ENCODE data around the gene MRAS.

MRAS gene

GRCh38 chr3:138329127-138329983 is 19.0 kb upstream of the MRAS start, which contains the start of gene NME9:
NME9 (minus strand) TSS chr3:138329851; CDS start chr3:138329335, 516 bp downstream.
- peak; percentile 64 for TF ChIP-seq CTCF (IDR thresholded peaks at IDR 0.05; ENCODE audit: insufficient read depth, low read depth, low read length, missing control alignments)
- DNase-seq (ENCODE audit: low read depth), result peak; percentile 59
- H3K4me3 ChIP-seq (ENCODE audit: low read length), result peak within 1 kb of the TSS; percentile 47

- no peak for TF ChIP-seq CTCF (IDR thresholded peaks at IDR 0.05; ENCODE audit: insufficient read depth, low read depth, low read length, missing control alignments)
- H3K4me3 ChIP-seq (ENCODE audit: low read length), result no peak overlapping the region
Observed at GRCh38 chr3:138329984-138330293, 18.4 kb upstream of the MRAS start.

GRCh38 chr3:138331143-138331894 is 17.1 kb upstream of the MRAS start:
- H3K4me3 ChIP-seq (ENCODE audit: low read length), result no peak overlapping the region
- peak; percentile 44 for TF ChIP-seq CTCF (IDR thresholded peaks at IDR 0.05; ENCODE audit: insufficient read depth, low read depth, low read length, missing control alignments)
- no peak for DNase-seq (ENCODE audit: low read depth)

More at GRCh38 chr3:138329984-138330293, 18.4 kb upstream of the MRAS start:
- DNase-seq (ENCODE audit: low read depth), result no peak

- no peak overlapping the region for H3K4me3 ChIP-seq (ENCODE audit: low read length)
- peak; percentile 44 for TF ChIP-seq CTCF (IDR thresholded peaks at IDR 0.05; ENCODE audit: insufficient read depth, low read depth, low read length, missing control alignments)
- peak; percentile 41 for DNase-seq (ENCODE audit: low read depth)
Observed at GRCh38 chr3:138332472-138333073, 15.8 kb upstream of the MRAS start.

- no peak for TF ChIP-seq CTCF (IDR thresholded peaks at IDR 0.05; ENCODE audit: insufficient read depth, low read depth, low read length, missing control alignments)
- no peak for DNase-seq (ENCODE audit: low read depth)
- no peak overlapping the region for H3K4me3 ChIP-seq (ENCODE audit: low read length)
Observed at GRCh38 chr3:138334608-138335007, 13.8 kb upstream of the MRAS start.

GRCh38 chr3:138336454-138336999 is 11.9 kb upstream of the MRAS start:
- no peak for TF ChIP-seq CTCF (IDR thresholded peaks at IDR 0.05; ENCODE audit: insufficient read depth, low read depth, low read length, missing control alignments)
- no peak overlapping the region for H3K4me3 ChIP-seq (ENCODE audit: low read length)
- DNase-seq (ENCODE audit: low read depth), result no peak

Data from epithelial cell of esophagus (primary cell).